ENCODE data around the gene CRYL1. TPM values are rescaled to one million over a fixed set of nuclear protein-coding genes. Genes with fewer than 3 reads are reported as not detected.

Gene CRYL1
- total and polyA plus RNA-seq, 2 of the 8 experiments (the other 6 are each of a cell fraction or from before 2014, with no cell fraction given), result 1.9 to 6.4 TPM

DNA sequence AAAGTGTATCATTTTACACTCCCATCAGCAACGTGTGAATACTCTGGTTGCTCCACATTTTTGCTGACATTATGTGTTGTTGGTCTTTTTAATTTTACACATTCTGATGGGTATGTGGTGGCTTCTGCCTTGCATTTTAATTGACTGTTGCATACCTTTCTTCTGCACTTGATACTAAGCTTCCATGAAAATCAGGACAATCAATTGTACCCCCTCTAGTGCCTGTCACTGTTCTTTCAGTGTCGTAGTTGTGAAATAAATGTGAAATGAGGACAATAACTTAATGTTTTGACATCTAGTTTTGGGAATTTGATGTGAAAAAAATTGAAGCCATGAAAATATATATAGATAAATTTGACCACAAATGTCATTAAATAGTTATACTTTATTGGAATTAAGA lies 48.0 kb upstream of the CRYL1 start:
- Histone ChIP-seq H2BK12ac (ENCODE audit: low read depth, low read length) (no peak overlapping the region), H3K4me2 (ENCODE audit: insufficient read depth in 1 of 2, low read depth in 2 of 2, low read length in 2 of 2) (no peak overlapping the region), H2AK5ac (ENCODE audit: low read depth, low read length) (no peak overlapping the region), H3K14ac (ENCODE audit: insufficient read length) (no peak overlapping the region), H4K5ac (ENCODE audit: insufficient read length, low read depth, low read length) (no peak overlapping the region), H3K4me1 (replicated peaks in 1 of 4; ENCODE audit: control insufficient read depth in 3 of 4, insufficient read depth in 4 of 4, low read length in 3 of 4) (no peaks in the 10 kb centered on the region), H2BK120ac (replicated peaks; ENCODE audit: low read depth, low read length) (no peak overlapping the region), H3K36me3 (ENCODE audit: control insufficient read depth in 2 of 4, insufficient read depth in 4 of 4, low read length in 3 of 4) (no peaks in the 10 kb centered on the region), H3K23ac (ENCODE audit: insufficient read length) (no peak overlapping the region), H4K20me1 (replicated peaks in 1 of 2; ENCODE audit: control insufficient read depth in 1 of 2, insufficient read depth in 2 of 2, low read length in 2 of 2) (peaks cover 0 to 1% of the 10 kb centered on the region in 2 experiments), H2BK20ac (ENCODE audit: low read length) (no peak overlapping the region), H3K56ac (replicated peaks; ENCODE audit: insufficient read length, low read depth, low read length) (no peak overlapping the region), H2BK15ac (ENCODE audit: low read length) (no peak overlapping the region), H3K4ac (replicated peaks; ENCODE audit: insufficient read length, low read depth, low read length) (no peak overlapping the region), H2BK5ac (ENCODE audit: low read depth, low read length) (no peak overlapping the region), H2AFZ (ENCODE audit: low read length) (no peak overlapping the region), H3K9me3 (ENCODE audit: insufficient read depth in 2 of 2, low read depth in 1 of 2, low read length in 1 of 2) (no peaks in the 10 kb centered on the region), H3K79me2 (ENCODE audit: control insufficient read depth in 1 of 2, insufficient read depth in 2 of 2, low read length in 2 of 2) (no peaks in the 10 kb centered on the region), H3K27me3 (replicated peaks in 1 of 4; ENCODE audit: control insufficient read depth in 3 of 4, extremely low read depth in 1 of 4, insufficient read depth in 3 of 4, low read length in 3 of 4) (no peaks in the 10 kb centered on the region), H3K4me3 (ENCODE audit: extremely low read depth in 1 of 4, insufficient read depth in 2 of 4, low read depth in 3 of 4, low read length in 4 of 4) (no peak overlapping the region), H3K27ac (ENCODE audit: low read depth, low read length) (no peak overlapping the region), H4K8ac (ENCODE audit: extremely low read depth, insufficient read depth, low read length) (no peak overlapping the region), H3K18ac (ENCODE audit: extremely low read depth, low read length) (no peak overlapping the region), H3K9ac (replicated peaks in 1 of 4; ENCODE audit: extremely low read depth in 1 of 4, low read depth in 3 of 4, low read length in 3 of 4) (no peak overlapping the region), H4K91ac (replicated peaks; ENCODE audit: insufficient read length, low read length) (no peak overlapping the region), H3K79me1 (ENCODE audit: low read depth, low read length) (no peaks in the 10 kb centered on the region), H3K23me2 (ENCODE audit: low read depth, low read length) (no peaks in the 10 kb centered on the region)
- no peak for FAIRE-seq
- 79% methylated on average over 2 of the region's 2 CpGs; no CpG with 5 or more reads in 1 of the 2 experiments for WGBS, 2 experiments (ENCODE audit: extremely low coverage in 1 of 2, insufficient coverage in 1 of 2, insufficient read length in 1 of 2, insufficient replicate concordance in 2 of 2, low coverage in 1 of 2, low lambda C conversion rate in 2 of 2, missing lambda C conversion rate in 1 of 2)
- DNase-seq (ENCODE audit: low read depth in 1 of 2, low spot score in 2 of 2), result no peak
- ChIA-PET POLR2A (ENCODE audit: partially characterized antibody) (no interaction called here), CTCF (ENCODE audit: partially characterized antibody) (interaction anchor here (1.1 to 1.3 kb wide), 4 partner anchors 12 to 79 kb away, joined by 3 to 5 read pairs (median 4); no protein-coding TSS in a partner anchor)
- TF ChIP-seq JUND (IDR thresholded peaks at IDR 0.05; ENCODE audit: low read length) (no peak), SP1 (IDR thresholded peaks at IDR 0.05; ENCODE audit: low read depth, low read length) (no peak), TEAD4 (IDR thresholded peaks at IDR 0.05; ENCODE audit: low read depth, low read length) (no peak), KDM1A (IDR thresholded peaks at IDR 0.05; ENCODE audit: borderline replicate concordance, low read length) (no peak), MAFK (IDR thresholded peaks at IDR 0.05; ENCODE audit: low read depth, low read length) (no peak), HDAC6 (IDR thresholded peaks at IDR 0.05; ENCODE audit: low read depth, low read length) (no peak), ZNF274 (IDR thresholded peaks at IDR 0.05; ENCODE audit: borderline replicate concordance, extremely low read depth, low read length) (no peak), CBX8 (IDR thresholded peaks at IDR 0.05; ENCODE audit: borderline replicate concordance, low read depth, low read length) (no peak), CHD1 (IDR thresholded peaks at IDR 0.05; ENCODE audit: low read depth, low read length) (no peak), RXRA (IDR thresholded peaks at IDR 0.05; ENCODE audit: insufficient read depth, low read depth, low read length) (no peak)
- TF ChIP-seq, protein P1, sequence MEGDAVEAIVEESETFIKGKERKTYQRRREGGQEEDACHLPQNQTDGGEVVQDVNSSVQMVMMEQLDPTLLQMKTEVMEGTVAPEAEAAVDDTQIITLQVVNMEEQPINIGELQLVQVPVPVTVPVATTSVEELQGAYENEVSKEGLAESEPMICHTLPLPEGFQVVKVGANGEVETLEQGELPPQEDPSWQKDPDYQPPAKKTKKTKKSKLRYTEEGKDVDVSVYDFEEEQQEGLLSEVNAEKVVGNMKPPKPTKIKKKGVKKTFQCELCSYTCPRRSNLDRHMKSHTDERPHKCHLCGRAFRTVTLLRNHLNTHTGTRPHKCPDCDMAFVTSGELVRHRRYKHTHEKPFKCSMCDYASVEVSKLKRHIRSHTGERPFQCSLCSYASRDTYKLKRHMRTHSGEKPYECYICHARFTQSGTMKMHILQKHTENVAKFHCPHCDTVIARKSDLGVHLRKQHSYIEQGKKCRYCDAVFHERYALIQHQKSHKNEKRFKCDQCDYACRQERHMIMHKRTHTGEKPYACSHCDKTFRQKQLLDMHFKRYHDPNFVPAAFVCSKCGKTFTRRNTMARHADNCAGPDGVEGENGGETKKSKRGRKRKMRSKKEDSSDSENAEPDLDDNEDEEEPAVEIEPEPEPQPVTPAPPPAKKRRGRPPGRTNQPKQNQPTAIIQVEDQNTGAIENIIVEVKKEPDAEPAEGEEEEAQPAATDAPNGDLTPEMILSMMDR (IDR thresholded peaks at IDR 0.05; ENCODE audit: control extremely low read depth in 1 of 3, insufficient read depth in 1 of 3, low read depth in 1 of 3, low read length in 3 of 3), result no peak
- TF ChIP-seq, protein P2, sequence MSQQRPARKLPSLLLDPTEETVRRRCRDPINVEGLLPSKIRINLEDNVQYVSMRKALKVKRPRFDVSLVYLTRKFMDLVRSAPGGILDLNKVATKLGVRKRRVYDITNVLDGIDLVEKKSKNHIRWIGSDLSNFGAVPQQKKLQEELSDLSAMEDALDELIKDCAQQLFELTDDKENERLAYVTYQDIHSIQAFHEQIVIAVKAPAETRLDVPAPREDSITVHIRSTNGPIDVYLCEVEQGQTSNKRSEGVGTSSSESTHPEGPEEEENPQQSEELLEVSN (IDR thresholded peaks at IDR 0.05), result no peak
